Panc1 (cell line): ENCODE results near the gene ZSCAN31. TPM values are rescaled to one million over a fixed set of nuclear protein-coding genes. Genes with fewer than 3 reads are reported as not detected.
"Not testable (repeated sequence)": the region's sequence is repeated elsewhere in the genome, so short reads cannot be mapped to it uniquely, and the experiment has no call there.

ENCODE experiments used
- ATAC-seq: fragments of 200-7000 bp; cut with Tn5 transposase; 2 replicates; pipeline ENCODE4 v1.9.1; 2020; ENCODE audit warnings: mild to moderate bottlenecking, moderate library complexity
- BruUV-seq: library from RNA; stranded (reverse); fragments of 400-500 nt; replicated peaks from 2 replicates; lab custom pipeline; 2021; lab: Mats Ljungman, UMichigan
- CTCF ChIA-PET: fragments of 300-600 bp; sonication (Branson Sonifier 250); formaldehyde crosslinking; loops from one replicate; lab custom pipeline; 2022; ENCODE audit warnings: antibody characterized with exemption; lab: Charles Lee
- POLR2A ChIA-PET: fragments of 300-600 bp; sonication (Branson Sonifier 250); formaldehyde crosslinking; loops from one replicate; lab custom pipeline; 2022; ENCODE audit warnings: antibody characterized with exemption; lab: Charles Lee
- DNase-seq: peaks from one replicate; pipeline ENCODE4 v3.0.0-alpha.2; 2010; ENCODE audit warnings: low read depth, low spot score
- H3K27ac ChIP-seq: 2 replicates; pipeline ENCODE4 v1.5.1; 2011; ENCODE audit warnings: mild to moderate bottlenecking, low read length, inconsistent platforms
- H3K27me3 ChIP-seq: fragments of 200-500 bp; sonication (Bioruptor generic); 2 replicates; pipeline ENCODE4 v1.6.0; 2014; ENCODE audit warnings: low read length, inconsistent platforms; ENCODE audit not compliant: control insufficient read depth, insufficient read depth
- H3K36me3 ChIP-seq: fragments of 200-500 bp; sonication (Bioruptor generic); 2 replicates; pipeline ENCODE4 v1.5.1; 2014; ENCODE audit warnings: inconsistent platforms, mild to moderate bottlenecking, low read length, moderate library complexity; ENCODE audit not compliant: control insufficient read depth, insufficient read depth
- H3K4me1 ChIP-seq: 2 replicates; pipeline ENCODE4 v1.5.1; 2011; ENCODE audit warnings: inconsistent platforms, mild to moderate bottlenecking, low read length, moderate library complexity; ENCODE audit not compliant: control insufficient read depth, insufficient read depth
- H3K4me3 ChIP-seq, 2 experiments: 2 replicates each; pipeline ENCODE4 v1.5.1; 2011 to 2012; ENCODE audit warnings: low read depth in 2 of 2, low read length in 2 of 2, mild to moderate bottlenecking in 2 of 2, inconsistent platforms in 1 of 2, moderate library complexity in 1 of 2
- H3K9me3 ChIP-seq: fragments of 200-500 bp; sonication (Bioruptor generic); 2 replicates; pipeline ENCODE4 v1.5.1; 2014; ENCODE audit warnings: low read depth, mild to moderate bottlenecking, inconsistent platforms, low read length, moderate library complexity; ENCODE audit not compliant: control insufficient read depth, insufficient read depth
- CTCF ChIP-seq: fragments of 450-650 bp; IDR thresholded peaks from 2 replicates; pipeline ENCODE4 v1.5.1; 2017; ENCODE audit warnings: mild to moderate bottlenecking
- POLR2AphosphoS5 ChIP-seq: IDR thresholded peaks from 2 replicates; pipeline ENCODE4 v1.6.1; 2012; ENCODE audit warnings: mild to moderate bottlenecking, low read depth, low read length, moderate library complexity
- REST ChIP-seq, 2 experiments: IDR thresholded peaks; 2 replicates each; pipeline ENCODE4 v1.6.1; 2011 to 2012; ENCODE audit warnings: low read depth in 2 of 2, control low read depth in 1 of 2, low read length in 1 of 2, mild to moderate bottlenecking in 1 of 2, moderate library complexity in 1 of 2; ENCODE audit not compliant: insufficient read depth in 1 of 2
- SIN3A ChIP-seq: IDR thresholded peaks from 2 replicates; pipeline ENCODE4 v1.6.1; 2012; ENCODE audit warnings: low read depth, mild to moderate bottlenecking, low read length, moderate library complexity, borderline replicate concordance; ENCODE audit not compliant: insufficient read depth
- TCF7L2 ChIP-seq: IDR thresholded peaks from 2 replicates; pipeline ENCODE4 v1.6.1; 2011; ENCODE audit warnings: mild to moderate bottlenecking, low read depth, low read length, inconsistent platforms
- in situ Hi-C: cut with HindIII; loops from 2 replicates; pipeline ENCODE4 v1.10.0; 2016; ENCODE audit warnings: low sequenced_read_pairs, low pct_unique_long_range_greater_than_20kb
- intact Hi-C: fragments of 100-400 bp; cut with micrococcal nuclease; formaldehyde crosslinking; loops from one replicate; pipeline ENCODE4 v1.10.0; 2022; ENCODE audit not compliant: unreplicated experiment
- total RNA-seq: library from RNA; stranded (reverse); gene quantifications from one replicate; pipeline ENCODE4 v1.2.1, GENCODE V29; 2021; ENCODE audit not compliant: unreplicated experiment

ZSCAN31 gene
- total RNA-seq, 1 experiment from 2014 or later = 10.4 TPM

DNA sequence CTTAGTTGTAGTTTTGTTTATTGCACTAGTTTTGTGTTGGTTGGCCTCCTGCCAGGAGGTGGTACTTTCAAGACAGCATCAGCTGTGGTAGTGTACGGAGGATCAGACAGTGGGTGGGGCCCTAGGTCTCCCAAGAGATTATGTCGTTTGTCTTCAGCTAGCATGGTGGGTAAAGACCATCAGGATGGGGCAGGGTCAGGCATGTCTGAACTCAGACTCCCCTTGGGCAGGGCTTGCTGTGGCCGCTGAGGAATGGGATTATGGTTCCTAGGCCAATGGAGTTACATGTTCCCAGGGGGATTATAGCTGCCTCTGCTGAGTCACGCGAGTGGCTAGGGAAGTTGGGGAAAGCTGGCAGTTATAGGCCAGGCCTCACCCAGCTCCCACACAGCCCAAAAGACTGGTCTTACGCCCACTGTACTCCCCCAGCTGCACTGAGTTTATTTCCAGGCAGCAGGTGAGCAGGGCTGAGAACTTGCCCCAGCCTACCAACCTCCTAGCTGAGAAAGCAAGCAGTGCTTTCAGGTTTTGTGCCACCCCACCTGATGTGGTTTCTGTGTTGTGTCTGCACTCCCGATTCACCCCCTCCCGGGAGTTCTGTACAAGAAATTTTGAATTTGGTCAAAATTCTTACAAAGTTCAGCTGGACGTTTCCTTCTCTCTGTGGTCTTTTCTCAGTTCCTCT lies 24.7 kb downstream of the ZSCAN31 start:
- intact Hi-C loops = no loop called here
- DNase-seq (no peak), ATAC-seq (no peak)
- in situ Hi-C loops = no loop called here
- TF ChIP-seq TCF7L2 = no peak
- TF ChIP-seq CTCF = no peak
- TF ChIP-seq REST (IDR thresholded peaks at IDR 0.05; ENCODE audit: insufficient read depth in 1 of 2, low read depth in 2 of 2, low read length in 1 of 2) = no peak
- no peak for TF ChIP-seq SIN3A
- TF ChIP-seq POLR2AphosphoS5 = no peak
- H3K36me3 ChIP-seq = no peaks in the 10 kb centered on the region
- ChIA-PET POLR2A (no interaction called here), CTCF (no interaction called here)
- no peak overlapping the region for H3K4me3 ChIP-seq
- no peak overlapping the region for H3K27ac ChIP-seq
- no peaks in the 10 kb centered on the region for H3K4me1 ChIP-seq
- no peaks in the 10 kb centered on the region for H3K27me3 ChIP-seq
- no TSS peak for BruUV-seq
- no peaks in the 10 kb centered on the region for H3K9me3 ChIP-seq

- H3K27me3 ChIP-seq, POLR2A ChIA-PET, CTCF ChIA-PET, BruUV-seq, H3K27ac ChIP-seq, ATAC-seq, in situ Hi-C loops, intact Hi-C loops, H3K9me3 ChIP-seq, H3K4me3 ChIP-seq, DNase-seq, H3K4me1 ChIP-seq, H3K36me3 ChIP-seq: not testable (repeated sequence)
Measured at GRCh38 chr6:28306363-28306762, 29.6 kb downstream of the ZSCAN31 start.

GRCh38 chr6:28303570-28303969 lies 32.4 kb downstream of the ZSCAN31 start:
- H3K4me1 ChIP-seq = no peaks in the 10 kb centered on the region
- ChIA-PET POLR2A (no interaction called here), CTCF (no interaction called here)
- no TSS peak for BruUV-seq
- H3K36me3 ChIP-seq = no peaks in the 10 kb centered on the region
- intact Hi-C loops (no loop called here), in situ Hi-C loops (no loop called here)
- no peak overlapping the region for H3K4me3 ChIP-seq
- ATAC-seq = no peak
- H3K27ac ChIP-seq = no peak overlapping the region
- DNase-seq = no peak
- no peak for TF ChIP-seq REST (IDR thresholded peaks at IDR 0.05; ENCODE audit: insufficient read depth in 1 of 2, low read depth in 2 of 2, low read length in 1 of 2)
- no peak for TF ChIP-seq POLR2AphosphoS5
- no peaks in the 10 kb centered on the region for H3K27me3 ChIP-seq
- H3K9me3 ChIP-seq = no peaks in the 10 kb centered on the region
